ENCODE results near the gene PSAT1. TPM values are rescaled to one million over a fixed set of nuclear protein-coding genes. Genes with fewer than 3 reads are reported as not detected.

Gene PSAT1
- total RNA-seq (2022; extraction: Qiagen RNA extraction; ENCODE audit: low read depth): 141 to 194 TPM (median 178 TPM) in 5 replicates

GRCh38 chr9:78296893-78297671, at the start of gene PSAT1:
Gene PSAT1 (plus strand): TSS chr9:78297125. CDS start chr9:78297211, 86 bp downstream.

Other genes starting within 250 kb of the PSAT1 start
- gene CEP78, start 61.0 kb upstream of the PSAT1 start, total RNA-seq (2022; extraction: Qiagen RNA extraction; ENCODE audit: low read depth): 14.9 to 20.1 TPM (median 17.5 TPM) in 5 replicates